Immature natural killer cell (primary cell): ENCODE data around the gene TCTN2. TPM values are rescaled to one million over a fixed set of nuclear protein-coding genes. Genes with fewer than 3 reads are reported as not detected.

Source experiments
- DNase-seq, 3 donors: peaks; one replicate each; pipeline ENCODE4 v3.0.0; 2022; ENCODE audit warnings: mixed read lengths in 1 of 3
- H3K27ac Mint-ChIP-seq, 6 donors: one replicate each; pipeline ENCODE4 v1.8.0; 2020; ENCODE audit warnings: mixed read lengths in 6 of 6, mild to moderate bottlenecking in 5 of 6, inconsistent platforms in 4 of 6, moderate library complexity in 3 of 6
- H3K27me3 Mint-ChIP-seq, 3 donors: one replicate each; pipeline ENCODE4 v1.8.0; 2020 to 2021; ENCODE audit warnings: low read depth in 3 of 3, mild to moderate bottlenecking in 3 of 3, mixed read lengths in 3 of 3, moderate library complexity in 3 of 3, inconsistent platforms in 1 of 3
- H3K36me3 Mint-ChIP-seq, 3 donors: one replicate each; pipeline ENCODE4 v1.8.0; 2020; ENCODE audit warnings: mixed read lengths in 3 of 3, inconsistent platforms in 2 of 3, mild to moderate bottlenecking in 2 of 3
- H3K4me1 Mint-ChIP-seq, 2 donors: one replicate each; pipeline ENCODE4 v1.8.0; 2020; ENCODE audit warnings: inconsistent platforms in 2 of 2, mild to moderate bottlenecking in 2 of 2, mixed read lengths in 2 of 2, moderate library complexity in 1 of 2
- H3K4me3 Mint-ChIP-seq, 5 donors: one replicate each; pipeline ENCODE4 v1.8.0; 2020; ENCODE audit warnings: mild to moderate bottlenecking in 5 of 5, mixed read lengths in 5 of 5, inconsistent platforms in 3 of 5, moderate library complexity in 3 of 5
- H3K9me3 Mint-ChIP-seq, 6 donors: one replicate each; pipeline ENCODE4 v1.8.0; 2020; ENCODE audit warnings: mild to moderate bottlenecking in 6 of 6, mixed read lengths in 6 of 6, inconsistent platforms in 4 of 6, moderate library complexity in 3 of 6
- polyA plus RNA-seq, 3 donors: library from polyadenylated mRNA; unstranded; fragments of 300-500 nt; fragmentation: Illumina TruSeq; gene quantifications; one replicate each; pipeline ENCODE4 v1.2.3, GENCODE V29; 2021

The TCTN2 gene
- 1 to 10 TPM in 1 of 3 donors, under 1 TPM in 1, not detected in 1; 0.72 to 1.0 TPM for polyA plus RNA-seq

GRCh38 chr12:123670882-123671728 is at the start of gene TCTN2:
Gene TCTN2 (plus strand): TSS chr12:123671113. CDS start chr12:123671241, 128 bp downstream.
- H3K27ac Mint-ChIP-seq = peak within 1 kb of the TSS in 5 of 6 donors; percentile 21 to 74 (median 40)
- peaks cover 12 to 17% of the 10 kb centered on the region in 2 donors for H3K4me1 Mint-ChIP-seq
- H3K9me3 Mint-ChIP-seq = no peaks in the 10 kb centered on the region
- DNase-seq = peak; percentile 87 to 91 (median 88)
- peak within 1 kb of the TSS; percentile 82 to 90 (median 86) for H3K4me3 Mint-ChIP-seq
- H3K36me3 Mint-ChIP-seq = peaks cover 0 to 10% (median 4%) of the 10 kb centered on the region in 3 donors
- peaks cover 0 to 6% (median 0%) of the 10 kb centered on the region in 3 donors for H3K27me3 Mint-ChIP-seq

- Mint-ChIP-seq H3K4me3 (no peak overlapping the region), H3K27ac (peak overlapping the region in 1 of 6 donors; percentile 13), H3K27me3 (peaks cover 0 to 3% (median 0%) of the 10 kb centered on the region in 3 donors), H3K9me3 (no peaks in the 10 kb centered on the region), H3K36me3 (peaks cover 23 to 52% (median 28%) of the 10 kb centered on the region in 3 donors), H3K4me1 (peaks cover 0 to 6% of the 10 kb centered on the region in 2 donors)
- DNase-seq = no peak
Observed at GRCh38 chr12:123621619-123622530, 49.0 kb upstream of the TCTN2 start.

- H3K36me3 Mint-ChIP-seq = peaks cover 0 to 16% (median 10%) of the 10 kb centered on the region in 3 donors
- peaks cover 0 to 10% (median 5%) of the 10 kb centered on the region in 3 donors for H3K27me3 Mint-ChIP-seq
- peaks cover 24 to 48% of the 10 kb centered on the region in 2 donors for H3K4me1 Mint-ChIP-seq
- H3K9me3 Mint-ChIP-seq = no peaks in the 10 kb centered on the region
- peak; percentile 95 to 96 (median 96) for DNase-seq
- peak within 1 kb of the TSS; percentile 94 to 97 (median 95) for H3K27ac Mint-ChIP-seq
- peak within 1 kb of the TSS; percentile 95 to 99 (median 96) for H3K4me3 Mint-ChIP-seq
Observed at GRCh38 chr12:123633379-123634141, 37.4 kb upstream of the TCTN2 start, which contains the start of the genes EIF2B1 and GTF2H3. Gene EIF2B1 (minus strand): TSS chr12:123633686. CDS start chr12:123633557, 129 bp downstream. Gene GTF2H3 (plus strand): TSS chr12:123633829. CDS start chr12:123633860, 31 bp downstream.

- Mint-ChIP-seq H3K36me3 (peaks cover 0 to 11% (median 10%) of the 10 kb centered on the region in 3 donors), H3K4me1 (peaks cover 24 to 48% of the 10 kb centered on the region in 2 donors), H3K27me3 (peaks cover 0 to 10% (median 5%) of the 10 kb centered on the region in 3 donors), H3K9me3 (no peaks in the 10 kb centered on the region), H3K27ac (peak overlapping the region; percentile 94 to 97 (median 95)), H3K4me3 (peak overlapping the region; percentile 95 to 99 (median 96))
- no peak for DNase-seq
Observed at GRCh38 chr12:123634142-123634561, 36.8 kb upstream of the TCTN2 start.

GRCh38 chr12:123643911-123644310 is 27.0 kb upstream of the TCTN2 start:
- Mint-ChIP-seq H3K36me3 (peaks cover 8 to 18% (median 13%) of the 10 kb centered on the region in 3 donors), H3K27ac (peak overlapping the region in 1 of 6 donors; percentile 30), H3K4me3 (no peak overlapping the region), H3K27me3 (no peaks in the 10 kb centered on the region), H3K4me1 (no peaks in the 10 kb centered on the region), H3K9me3 (no peaks in the 10 kb centered on the region)
- DNase-seq = no peak

- H3K4me3 Mint-ChIP-seq = no peak overlapping the region
- no peak overlapping the region for H3K27ac Mint-ChIP-seq
- H3K27me3 Mint-ChIP-seq = no peaks in the 10 kb centered on the region
- H3K36me3 Mint-ChIP-seq = peaks cover 8 to 22% (median 13%) of the 10 kb centered on the region in 3 donors
- H3K4me1 Mint-ChIP-seq = no peaks in the 10 kb centered on the region
- H3K9me3 Mint-ChIP-seq = no peaks in the 10 kb centered on the region
- no peak for DNase-seq
Observed at GRCh38 chr12:123645380-123645779, 25.5 kb upstream of the TCTN2 start.

- H3K27me3 Mint-ChIP-seq = no peaks in the 10 kb centered on the region
- H3K9me3 Mint-ChIP-seq = no peaks in the 10 kb centered on the region
- H3K4me3 Mint-ChIP-seq = no peak overlapping the region
- H3K4me1 Mint-ChIP-seq = no peaks in the 10 kb centered on the region
- H3K36me3 Mint-ChIP-seq = peaks cover 8 to 26% (median 13%) of the 10 kb centered on the region in 3 donors
- no peak overlapping the region for H3K27ac Mint-ChIP-seq
- DNase-seq = no peak
Observed at GRCh38 chr12:123645878-123646277, 25.0 kb upstream of the TCTN2 start.

GRCh38 chr12:123648401-123648800 is 22.5 kb upstream of the TCTN2 start:
- no peak overlapping the region for H3K27ac Mint-ChIP-seq
- no peaks in the 10 kb centered on the region for H3K4me1 Mint-ChIP-seq
- no peak for DNase-seq
- H3K27me3 Mint-ChIP-seq = no peaks in the 10 kb centered on the region
- peaks cover 13 to 36% (median 17%) of the 10 kb centered on the region in 3 donors for H3K36me3 Mint-ChIP-seq
- no peak overlapping the region for H3K4me3 Mint-ChIP-seq
- no peaks in the 10 kb centered on the region for H3K9me3 Mint-ChIP-seq

- no peaks in the 10 kb centered on the region for H3K4me1 Mint-ChIP-seq
- no peak overlapping the region for H3K4me3 Mint-ChIP-seq
- H3K27ac Mint-ChIP-seq = no peak overlapping the region
- no peaks in the 10 kb centered on the region for H3K27me3 Mint-ChIP-seq
- no peaks in the 10 kb centered on the region for H3K9me3 Mint-ChIP-seq
- peaks cover 12 to 38% (median 21%) of the 10 kb centered on the region in 3 donors for H3K36me3 Mint-ChIP-seq
- no peak for DNase-seq
Observed at GRCh38 chr12:123654129-123654701, 16.7 kb upstream of the TCTN2 start.

- Mint-ChIP-seq H3K4me3 (no peak overlapping the region), H3K36me3 (peaks cover 12 to 46% (median 27%) of the 10 kb centered on the region in 3 donors), H3K9me3 (no peaks in the 10 kb centered on the region), H3K27me3 (no peaks in the 10 kb centered on the region), H3K4me1 (no peaks in the 10 kb centered on the region), H3K27ac (no peak overlapping the region)
- no peak for DNase-seq
Observed at GRCh38 chr12:123655420-123655819, 15.5 kb upstream of the TCTN2 start.

GRCh38 chr12:123656392-123656791 is 14.5 kb upstream of the TCTN2 start:
- H3K9me3 Mint-ChIP-seq = no peaks in the 10 kb centered on the region
- no peaks in the 10 kb centered on the region for H3K27me3 Mint-ChIP-seq
- peaks cover 12 to 46% (median 27%) of the 10 kb centered on the region in 3 donors for H3K36me3 Mint-ChIP-seq
- no peak overlapping the region for H3K4me3 Mint-ChIP-seq
- no peaks in the 10 kb centered on the region for H3K4me1 Mint-ChIP-seq
- peak overlapping the region in 1 of 6 donors; percentile 37 for H3K27ac Mint-ChIP-seq
- DNase-seq = no peak

- Mint-ChIP-seq H3K27ac (peak overlapping the region in 1 of 6 donors; percentile 25), H3K36me3 (peaks cover 12 to 42% (median 22%) of the 10 kb centered on the region in 3 donors), H3K27me3 (no peaks in the 10 kb centered on the region), H3K4me3 (no peak overlapping the region), H3K9me3 (no peaks in the 10 kb centered on the region), H3K4me1 (no peaks in the 10 kb centered on the region)
- no peak for DNase-seq
Observed at GRCh38 chr12:123657211-123657610, 13.7 kb upstream of the TCTN2 start.
